Pancreas (tissue), 10 donors: ENCODE data around the gene BCAS3. TPM values are rescaled to one million over a fixed set of nuclear protein-coding genes. Genes with fewer than 3 reads are reported as not detected.

Experiments used
- ATAC-seq, 4 donors: fragments of 200-7000 bp; cut with Tn5 transposase; one replicate each; pipeline versions ENCODE4 v1.8.0 to v1.9.1; 2020; ENCODE audit warnings: mild to moderate bottlenecking in 4 of 4, moderate library complexity in 4 of 4
- DNase-seq, 6 donors: peaks; one replicate each; pipeline ENCODE4 v3.0.0-alpha.2; 2020
- FAIRE-seq: peaks from 2 replicates; lab custom pipeline; 2012; peaks lifted over from hg19 to GRCh38; lab: Jason Lieb, UNC
- H3K27ac ChIP-seq, 4 donors: fragments of 200-600 bp; sonication (generic); 1 replicate in 3 of 4; 2 replicates in 1 of 4; pipeline versions ENCODE4 v1.5.0 to v1.8.0; 2020
- H3K27me3 ChIP-seq, 4 donors: fragments of 200-600 bp; one replicate each; pipeline ENCODE4 v1.8.0; 2021
- H3K36me3 ChIP-seq, 3 donors: fragments of 200-600 bp; sonication (generic) in 1 of 3; one replicate each; pipeline versions ENCODE4 v1.5.0 to v1.8.0; 2020 to 2021
- H3K4me1 ChIP-seq, 3 donors: fragments of 200-600 bp; one replicate each; pipeline ENCODE4 v1.8.0; 2021
- H3K4me3 ChIP-seq, 4 donors: fragments of 200-600 bp; sonication (generic) in 2 of 4; one replicate each; pipeline versions ENCODE4 v1.5.0 to v1.8.0; 2020 to 2021
- H3K9me3 ChIP-seq, 4 donors: fragments of 200-600 bp; one replicate each; pipeline ENCODE4 v1.8.0; 2021
- CTCF ChIP-seq, 4 donors: fragments of 200-600 bp; sonication (generic) in 3 of 4; IDR thresholded peaks; one replicate each; pipeline versions ENCODE4 v1.5.0 to v1.8.0; 2021; ENCODE audit warnings: antibody characterized with exemption in 4 of 4
- WGBS, 2 donors: extraction: QIAGEN DNeasy Blood & Tissue Kit; methylation state at CpG; one replicate each; pipeline ENCODE4 v1.1.7; 2013; 5-methylcytosine and 5-hydroxymethylcytosine counted together
- intact Hi-C, 3 donors: fragments of 100-400 bp; cut with DNase I; formaldehyde crosslinking; loops; one replicate each; pipeline versions ENCODE4 v1.11.1 to v1.14.2; 2022
- polyA plus RNA-seq, 2 donors: library from polyadenylated mRNA; stranded (reverse); fragments of 200-250 nt; gene quantifications; one replicate each; pipeline ENCODE4 v1.2.3, GENCODE V29; 2013
- total RNA-seq, 6 donors: library from RNA; stranded (reverse); fragmentation: NEBNext Ultra II Directional in 4 of 6; extraction: Animal tissue kit (Norgen Biotek cat#: 25700) in 4 of 6; gene quantifications; one replicate each; pipeline versions ENCODE4 v1.2.1 to v1.2.4, GENCODE V29; 2021 to 2023
- donor health status: healthy with polysubstance abuse.
- donor health status: DM: no; HTN: no; CAD: no; lungs with moderate emphysema.
- donor health status: DM: no; HTN: no; CAD: no.
- donor health status: control.
- donor health status: control.
- donor health status: Bipolar disorder and iron deficiency.
- donor health status: DM: yes; HTN: yes; CAD: no.
- donor health status: DM: no; HTN: no; CAD: no.
- donor health status: DM: no; HTN: no; CAD: no.
- donor health status: DM: yes; HTN: yes; CAD: no.

BCAS3 gene
- total and polyA plus RNA-seq, 8 donors = 4.6 to 27.7 (median 13.2) TPM

- Histone ChIP-seq H3K9me3 (no peaks in the 10 kb centered on the region), H3K27me3 (no peaks in the 10 kb centered on the region), H3K36me3 (no peaks in the 10 kb centered on the region), H3K4me3 (no peak overlapping the region), H3K4me1 (no peaks in the 10 kb centered on the region), H3K27ac (no peak overlapping the region)
- 95 to 97% methylated on average over 27 of the region's 27 CpGs for WGBS, 2 donors
- no peak for FAIRE-seq
- no peak for ATAC-seq
- no peak for DNase-seq
- intact Hi-C loops = no loop called here
- TF ChIP-seq CTCF (IDR thresholded peaks at IDR 0.05) = no peak
Observed at GRCh38 chr17:61368049-61368831, 690.6 kb downstream of the BCAS3 start.

- DNase-seq = no peak
Observed at GRCh38 chr17:61368832-61369450, 691.3 kb downstream of the BCAS3 start.

GRCh38 chr17:61369751-61370150 lies 692.1 kb downstream of the BCAS3 start:
- FAIRE-seq = no peak
- Histone ChIP-seq H3K9me3 (no peaks in the 10 kb centered on the region), H3K4me3 (no peak overlapping the region), H3K27me3 (no peaks in the 10 kb centered on the region), H3K27ac (no peak overlapping the region), H3K4me1 (no peaks in the 10 kb centered on the region), H3K36me3 (no peaks in the 10 kb centered on the region)
- 96 to 98% methylated on average over 10 of the region's 10 CpGs for WGBS, 2 donors
- ATAC-seq = no peak
- no peak for DNase-seq
- intact Hi-C loops = no loop called here
- TF ChIP-seq CTCF (IDR thresholded peaks at IDR 0.05) = no peak

More at GRCh38 chr17:61368832-61369450, 691.3 kb downstream of the BCAS3 start:
- Histone ChIP-seq H3K36me3 (no peaks in the 10 kb centered on the region), H3K4me3 (no peak overlapping the region), H3K9me3 (no peaks in the 10 kb centered on the region), H3K27ac (no peak overlapping the region), H3K27me3 (no peaks in the 10 kb centered on the region), H3K4me1 (no peaks in the 10 kb centered on the region)
- no peak for FAIRE-seq
- ATAC-seq = no peak
- TF ChIP-seq CTCF (IDR thresholded peaks at IDR 0.05) = no peak
- 93 to 97% methylated on average over 7 of the region's 7 CpGs for WGBS, 2 donors
- intact Hi-C loops = no loop called here

GRCh38 chr17:61371179-61371578 lies 693.5 kb downstream of the BCAS3 start:
- WGBS, 2 donors = 99 to 100% methylated on average over 1 of the region's 1 CpG
- no peak for DNase-seq
- H3K36me3 ChIP-seq = no peaks in the 10 kb centered on the region
- no peak for FAIRE-seq
- H3K27ac ChIP-seq = no peak overlapping the region
- no peaks in the 10 kb centered on the region for H3K27me3 ChIP-seq
- H3K4me3 ChIP-seq = no peak overlapping the region
- ATAC-seq = no peak
- no peaks in the 10 kb centered on the region for H3K9me3 ChIP-seq
- H3K4me1 ChIP-seq = no peaks in the 10 kb centered on the region
- intact Hi-C loops = no loop called here
- TF ChIP-seq CTCF (IDR thresholded peaks at IDR 0.05) = no peak

- H3K27ac ChIP-seq = no peak overlapping the region
- 93 to 95% methylated on average over 8 of the region's 8 CpGs for WGBS, 2 donors
- no peak for TF ChIP-seq CTCF (IDR thresholded peaks at IDR 0.05)
- no peaks in the 10 kb centered on the region for H3K9me3 ChIP-seq
- H3K36me3 ChIP-seq = no peaks in the 10 kb centered on the region
- H3K4me3 ChIP-seq = no peak overlapping the region
- no peaks in the 10 kb centered on the region for H3K4me1 ChIP-seq
- intact Hi-C loops = no loop called here
- ATAC-seq = no peak
- no peak for FAIRE-seq
- peak in 1 of 6 donors; percentile 21 for DNase-seq
- no peaks in the 10 kb centered on the region for H3K27me3 ChIP-seq
Observed at GRCh38 chr17:61371606-61372005, 694.0 kb downstream of the BCAS3 start.
